HCT116 (cell line): ENCODE measurements around the gene SLC25A44. TPM values are rescaled to one million over a fixed set of nuclear protein-coding genes. Genes with fewer than 3 reads are reported as not detected.
A peak's percentile ranks its signal among the peaks of the same experiment; 100 is the strongest.

ENCODE experiments used
- ATAC-seq: fragments of 200-7000 bp; cut with Tn5 transposase; 2 replicates; pipeline ENCODE4 v1.9.1; 2020; ENCODE audit warnings: mild to moderate bottlenecking, moderate library complexity
- BruUV-seq: library from RNA; stranded (reverse); fragments of 400-500 nt; replicated peaks from 2 replicates; lab custom pipeline; 2021; lab: Mats Ljungman, UMichigan
- CTCF ChIA-PET: fragments of 300-600 bp; sonication (Branson Sonifier 250); formaldehyde crosslinking; loops from one replicate; lab custom pipeline; 2021; ENCODE audit warnings: antibody characterized with exemption; lab: Charles Lee
- POLR2A ChIA-PET: fragments of 300-600, 350-600 bp; sonication (Branson Sonifier 250); formaldehyde crosslinking; loops from one replicate; lab custom pipeline; 2021; ENCODE audit warnings: antibody characterized with exemption; lab: Charles Lee
- RAD21 ChIA-PET, 2 experiments: fragments of 300-600 bp; sonication (Branson Sonifier 250); formaldehyde crosslinking; loops; one replicate each; lab custom pipeline; 2023; ENCODE audit warnings: low total read pairs in 2 of 2; ENCODE audit not compliant: uncharacterized antibody in 2 of 2, unreplicated experiment in 2 of 2, low non-redundant PET in 1 of 2; lab: Charles Lee
- DNase-seq: peaks from one replicate; pipeline ENCODE4 v3.0.0-alpha.2; 2010; ENCODE audit warnings: low read depth, low spot score
- H2AFZ ChIP-seq: fragments of 200-600 bp; shearing (Covaris generic), sonication (generic); 2 replicates; pipeline ENCODE4 v1.6.1; 2017; ENCODE audit warnings: low read depth, mixed run types, mixed read lengths, antibody characterized with exemption, low read length; ENCODE audit not compliant: poor library complexity, severe bottlenecking
- H3K27ac ChIP-seq: 2 replicates; pipeline ENCODE4 v1.5.1; 2012; ENCODE audit warnings: low read depth, low read length
- H3K27me3 ChIP-seq: fragments of 200-600 bp; sonication (generic); 2 replicates; pipeline ENCODE4 v1.6.1; 2016; ENCODE audit warnings: mixed run types, low read length, mixed read lengths; ENCODE audit not compliant: insufficient read depth
- H3K36me3 ChIP-seq, 2 experiments: fragments of 200-500 bp in 1 of 2; fragments of 200-600 bp in 1 of 2; sonication (Bioruptor generic) in 1 of 2; sonication (generic) in 1 of 2; 2 replicates each; pipeline versions ENCODE4 v1.5.1 to v1.6.1; 2014 to 2016; ENCODE audit warnings: low read length in 2 of 2, inconsistent platforms in 1 of 2, mixed read lengths in 1 of 2, mixed run types in 1 of 2; ENCODE audit not compliant: insufficient read depth in 2 of 2, control insufficient read depth in 1 of 2
- H3K4me1 ChIP-seq, 2 experiments: fragments of 200-600 bp in 1 of 2; sonication (generic) in 1 of 2; 2 replicates each; pipeline versions ENCODE4 v1.5.1 to v1.6.1; 2012 to 2017; ENCODE audit warnings: low read length in 2 of 2, inconsistent platforms in 1 of 2, mild to moderate bottlenecking in 1 of 2, mixed read lengths in 1 of 2, mixed run types in 1 of 2, moderate library complexity in 1 of 2; ENCODE audit not compliant: insufficient read depth in 2 of 2, control insufficient read depth in 1 of 2
- H3K4me2 ChIP-seq: fragments of 200-600 bp; sonication (generic); 2 replicates; pipeline ENCODE4 v1.6.1; 2017; ENCODE audit warnings: mixed run types, low read length, mixed read lengths
- H3K4me3 ChIP-seq, 2 experiments: fragments of 200-600 bp in 1 of 2; sonication (generic) in 1 of 2; replicated peaks in 1 of 2; 2 replicates each; pipeline ENCODE4 v1.5.1; 2011 to 2016; ENCODE audit warnings: low read length in 2 of 2, control low read depth in 1 of 2, low read depth in 1 of 2, mild to moderate bottlenecking in 1 of 2, mixed read lengths in 1 of 2, mixed run types in 1 of 2
- H3K79me2 ChIP-seq: fragments of 200-600 bp; sonication (generic); 2 replicates; pipeline ENCODE4 v1.6.1; 2017; ENCODE audit warnings: mild to moderate bottlenecking, mixed run types, low read length, moderate library complexity, mixed read lengths; ENCODE audit not compliant: insufficient read depth
- H3K9ac ChIP-seq: fragments of 200-600 bp; sonication (generic); 2 replicates; pipeline ENCODE4 v1.6.1; 2016; ENCODE audit warnings: low read length, mixed read lengths
- H3K9me2 ChIP-seq: fragments of 200-600 bp; sonication (generic), shearing (Covaris generic); 2 replicates; pipeline ENCODE4 v1.6.1; 2017; ENCODE audit warnings: mixed run types, mild to moderate bottlenecking, moderate library complexity; ENCODE audit not compliant: insufficient read depth
- H3K9me3 ChIP-seq, 2 experiments: fragments of 200-500 bp in 1 of 2; fragments of 200-600 bp in 1 of 2; sonication (Bioruptor generic) in 1 of 2; sonication (generic) in 1 of 2; 2 replicates each; pipeline ENCODE4 v1.6.1; 2014 to 2017; ENCODE audit warnings: low read length in 2 of 2, mixed read lengths in 2 of 2, inconsistent platforms in 1 of 2, low read depth in 1 of 2, mild to moderate bottlenecking in 1 of 2, mixed run types in 1 of 2, moderate library complexity in 1 of 2; ENCODE audit not compliant: control insufficient read depth in 1 of 2, insufficient read depth in 1 of 2
- H4K20me1 ChIP-seq: fragments of 200-600 bp; sonication (generic), shearing (Covaris generic); 2 replicates; pipeline ENCODE4 v1.6.1; 2017; ENCODE audit warnings: mixed run types, mild to moderate bottlenecking, moderate library complexity; ENCODE audit not compliant: insufficient read depth
- EGR1 ChIP-seq: IDR thresholded peaks from 2 replicates; pipeline ENCODE4 v1.6.1; 2012; ENCODE audit warnings: low read depth
- EZH2 ChIP-seq: fragments of 200-600 bp; sonication (generic); IDR thresholded peaks from 2 replicates; pipeline ENCODE4 v1.6.1; 2017; ENCODE audit warnings: antibody characterized with exemption, mixed run types
- EZH2phosphoT487 ChIP-seq: fragments of 200-600 bp; IDR thresholded peaks from 2 replicates; pipeline ENCODE4 v1.6.1; 2018; ENCODE audit warnings: antibody characterized with exemption, borderline replicate concordance
- JUND ChIP-seq: IDR thresholded peaks from 2 replicates; pipeline ENCODE4 v1.6.1; 2012
- POLR2AphosphoS5 ChIP-seq: IDR thresholded peaks from 2 replicates; pipeline ENCODE4 v1.6.1; 2011; ENCODE audit warnings: mild to moderate bottlenecking, low read depth, low read length, moderate library complexity
- SP1 ChIP-seq: IDR thresholded peaks from 2 replicates; pipeline ENCODE4 v1.6.1; 2012; ENCODE audit warnings: low read depth
- TCF7L2 ChIP-seq: IDR thresholded peaks from 2 replicates; pipeline ENCODE4 v1.7.0; 2011; ENCODE audit warnings: borderline replicate concordance, inconsistent platforms; ENCODE audit not compliant: insufficient read depth, insufficient read length; ENCODE audit errors: extremely low read depth
- YY1 ChIP-seq: IDR thresholded peaks from 2 replicates; pipeline ENCODE4 v1.6.1; 2011; ENCODE audit warnings: low read length, low read depth, moderate library complexity, mild to moderate bottlenecking; ENCODE audit not compliant: insufficient replicate concordance; ENCODE audit errors: extremely low read depth
- ZFX ChIP-seq: fragments of 450-650 bp; IDR thresholded peaks from 2 replicates; pipeline ENCODE4 v1.6.1; 2017
- ZNF274 ChIP-seq: fragments of 200-500 bp; sonication (Bioruptor generic); IDR thresholded peaks from 2 replicates; pipeline ENCODE4 v1.6.1; 2014; ENCODE audit warnings: mild to moderate bottlenecking, low read depth, low read length, inconsistent platforms
- intact Hi-C: fragments of 100-400 bp; cut with micrococcal nuclease; formaldehyde crosslinking; loops from 2 replicates; pipeline ENCODE4 v1.10.0; 2022
- total RNA-seq: library from RNA; stranded (reverse); gene quantifications from one replicate; pipeline ENCODE4 v1.2.1, GENCODE V29; 2021; ENCODE audit not compliant: unreplicated experiment
- TF ChIP-seq, protein P1 (sequence below): IDR thresholded peaks from 2 replicates; pipeline ENCODE4 v1.6.1; 2012
- TF ChIP-seq, protein P2 (sequence below): IDR thresholded peaks from 2 replicates; pipeline ENCODE4 v1.6.1; 2012; ENCODE audit warnings: low read depth

The SLC25A44 gene
- total RNA-seq, 1 experiment from 2014 or later: 17.5 TPM

DNA sequence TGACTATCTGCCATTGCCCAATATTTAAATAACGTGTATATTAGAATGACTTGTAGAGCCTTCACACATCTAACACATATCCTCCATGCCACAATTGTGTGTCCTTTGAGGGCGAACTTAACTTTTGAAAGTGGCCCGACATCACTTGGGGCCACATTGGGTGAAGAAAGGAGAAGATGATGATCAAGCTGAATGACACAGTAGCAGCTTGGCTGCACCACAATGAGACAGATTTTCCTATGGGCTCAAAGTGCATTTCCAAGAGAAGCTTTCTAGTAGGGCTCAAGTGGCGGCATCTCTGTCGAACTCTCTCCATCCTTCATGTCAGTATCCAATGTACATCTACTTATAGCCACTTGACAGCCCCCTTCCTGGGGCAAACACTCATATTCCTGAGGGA is 44.3 kb downstream of the SLC25A44 start:
- H3K4me3 ChIP-seq: no peak overlapping the region
- ChIA-PET POLR2A (no interaction called here), RAD21 (no interaction called here), CTCF (interaction anchor here (0.6 kb wide), 1 partner anchor 13 kb away, joined by 4 read pairs; no protein-coding TSS in a partner anchor)
- no peaks in the 10 kb centered on the region for H4K20me1 ChIP-seq
- H2AFZ ChIP-seq: no peak overlapping the region
- intact Hi-C loops: no loop called here
- peaks cover 0 to 11% of the 10 kb centered on the region in 2 experiments; a peak in 2 of 4 replicates for H3K36me3 ChIP-seq
- no peaks in the 10 kb centered on the region for H3K79me2 ChIP-seq
- H3K9ac ChIP-seq: no peak overlapping the region
- no peaks in the 10 kb centered on the region for H3K27me3 ChIP-seq
- TF ChIP-seq ZNF274 (no peak), ZFX (no peak), SP1 (no peak), POLR2AphosphoS5 (no peak), EGR1 (no peak), EZH2 (no peak), EZH2phosphoT487 (no peak), YY1 (no peak), TCF7L2 (no peak), JUND (no peak)
- TF ChIP-seq, protein P1, sequence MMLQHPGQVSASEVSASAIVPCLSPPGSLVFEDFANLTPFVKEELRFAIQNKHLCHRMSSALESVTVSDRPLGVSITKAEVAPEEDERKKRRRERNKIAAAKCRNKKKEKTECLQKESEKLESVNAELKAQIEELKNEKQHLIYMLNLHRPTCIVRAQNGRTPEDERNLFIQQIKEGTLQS: no peak
- no peaks in the 10 kb centered on the region for H3K9me2 ChIP-seq
- no peak for ATAC-seq
- no TSS peak for BruUV-seq
- no peak overlapping the region for H3K27ac ChIP-seq
- no peaks in the 10 kb centered on the region for H3K9me3 ChIP-seq
- DNase-seq: no peak
- H3K4me1 ChIP-seq: peaks cover 10 to 21% of the 10 kb centered on the region in 2 experiments
- H3K4me2 ChIP-seq: no peak overlapping the region

DNA sequence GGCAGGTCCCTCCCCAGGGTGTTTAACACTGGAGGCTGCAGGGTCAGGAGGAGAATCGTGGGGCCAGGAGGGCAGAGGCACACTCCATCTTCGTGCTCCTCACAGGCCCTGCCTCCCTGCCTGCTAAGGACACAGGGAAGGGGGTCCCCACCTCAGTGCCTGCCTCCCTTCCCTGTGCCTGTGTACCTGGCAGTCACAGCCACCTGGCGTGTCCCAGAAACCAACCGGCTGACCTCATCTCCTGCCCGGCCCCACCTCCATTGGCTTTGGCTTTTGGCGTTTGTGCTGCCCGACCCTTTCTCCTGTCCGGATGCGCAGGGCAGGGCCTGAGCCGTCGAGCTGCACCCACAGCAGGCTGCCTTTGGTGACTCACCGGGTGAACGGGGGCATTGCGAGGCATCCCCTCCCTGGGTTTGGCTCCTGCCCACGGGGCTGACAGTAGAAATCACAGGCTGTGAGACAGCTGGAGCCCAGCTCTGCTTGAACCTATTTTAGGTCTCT is 47.5 kb downstream of the SLC25A44 start:
- Histone ChIP-seq H3K27ac (no peak overlapping the region), H3K9me2 (no peaks in the 10 kb centered on the region), H3K4me1 (peaks cover 6 to 12% of the 10 kb centered on the region in 2 experiments; a peak in 3 of 4 replicates), H3K27me3 (no peaks in the 10 kb centered on the region), H4K20me1 (no peaks in the 10 kb centered on the region), H3K4me3 (no peak overlapping the region), H2AFZ (no peak overlapping the region), H3K4me2 (peak overlapping the region; percentile 32; the same call in 1 of the 2 replicates), H3K79me2 (no peaks in the 10 kb centered on the region), H3K36me3 (peaks cover 0 to 8% of the 10 kb centered on the region in 2 experiments; a peak in 1 of 4 replicates), H3K9me3 (no peaks in the 10 kb centered on the region), H3K9ac (no peak overlapping the region)
- ChIA-PET CTCF (no interaction called here), POLR2A (no interaction called here), RAD21 (no interaction called here)
- ATAC-seq (peak; percentile 52), DNase-seq (no peak)
- intact Hi-C loops: no loop called here
- TF ChIP-seq, protein P2, sequence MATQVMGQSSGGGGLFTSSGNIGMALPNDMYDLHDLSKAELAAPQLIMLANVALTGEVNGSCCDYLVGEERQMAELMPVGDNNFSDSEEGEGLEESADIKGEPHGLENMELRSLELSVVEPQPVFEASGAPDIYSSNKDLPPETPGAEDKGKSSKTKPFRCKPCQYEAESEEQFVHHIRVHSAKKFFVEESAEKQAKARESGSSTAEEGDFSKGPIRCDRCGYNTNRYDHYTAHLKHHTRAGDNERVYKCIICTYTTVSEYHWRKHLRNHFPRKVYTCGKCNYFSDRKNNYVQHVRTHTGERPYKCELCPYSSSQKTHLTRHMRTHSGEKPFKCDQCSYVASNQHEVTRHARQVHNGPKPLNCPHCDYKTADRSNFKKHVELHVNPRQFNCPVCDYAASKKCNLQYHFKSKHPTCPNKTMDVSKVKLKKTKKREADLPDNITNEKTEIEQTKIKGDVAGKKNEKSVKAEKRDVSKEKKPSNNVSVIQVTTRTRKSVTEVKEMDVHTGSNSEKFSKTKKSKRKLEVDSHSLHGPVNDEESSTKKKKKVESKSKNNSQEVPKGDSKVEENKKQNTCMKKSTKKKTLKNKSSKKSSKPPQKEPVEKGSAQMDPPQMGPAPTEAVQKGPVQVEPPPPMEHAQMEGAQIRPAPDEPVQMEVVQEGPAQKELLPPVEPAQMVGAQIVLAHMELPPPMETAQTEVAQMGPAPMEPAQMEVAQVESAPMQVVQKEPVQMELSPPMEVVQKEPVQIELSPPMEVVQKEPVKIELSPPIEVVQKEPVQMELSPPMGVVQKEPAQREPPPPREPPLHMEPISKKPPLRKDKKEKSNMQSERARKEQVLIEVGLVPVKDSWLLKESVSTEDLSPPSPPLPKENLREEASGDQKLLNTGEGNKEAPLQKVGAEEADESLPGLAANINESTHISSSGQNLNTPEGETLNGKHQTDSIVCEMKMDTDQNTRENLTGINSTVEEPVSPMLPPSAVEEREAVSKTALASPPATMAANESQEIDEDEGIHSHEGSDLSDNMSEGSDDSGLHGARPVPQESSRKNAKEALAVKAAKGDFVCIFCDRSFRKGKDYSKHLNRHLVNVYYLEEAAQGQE: no peak
- TF ChIP-seq EZH2phosphoT487: no peak
- no TSS peak for BruUV-seq
